ENCODE measurements around the gene ZNF414. TPM values are rescaled to one million over a fixed set of nuclear protein-coding genes. Genes with fewer than 3 reads are reported as not detected.

ZNF414 gene
- total RNA-seq, 1 experiment from 2014 or later: 22.4 TPM

- Histone ChIP-seq H3K9me2 (ENCODE audit: insufficient read depth) (no peaks in the 10 kb centered on the region), H3F3A (ENCODE audit: insufficient read depth, low read depth) (peaks cover 39% of the 10 kb centered on the region; the same call in 1 of the 2 replicates), H3K4me2 (no peak overlapping the region), H3K27me3 (ENCODE audit: insufficient read depth, low read depth) (no peaks in the 10 kb centered on the region), H3K9me3 (ENCODE audit: insufficient read depth, low read depth) (no peaks in the 10 kb centered on the region), H3K4me3 (no peak overlapping the region), H3K36me3 (ENCODE audit: low read depth) (peaks cover 28% of the 10 kb centered on the region), H3K4me1 (replicated peaks; ENCODE audit: insufficient read depth) (no peaks in the 10 kb centered on the region), H3K79me2 (ENCODE audit: low read depth) (peaks cover 18% of the 10 kb centered on the region), H4K20me1 (ENCODE audit: insufficient read depth) (peaks cover 51% of the 10 kb centered on the region), H2AFZ (no peak overlapping the region), H3K27ac (no peak overlapping the region)
- no peak for DNase-seq
- intact Hi-C loops (cut with micrococcal nuclease; ENCODE audit: unreplicated experiment): loop anchor here (10.0 kb wide), 1 partner anchor 74 kb away; the partner anchor contains the start of gene MARCHF2
- BruUV-seq (replicated peaks): no TSS peak
- CTCF ChIA-PET: no interaction called here
- TF ChIP-seq EZH2 (IDR thresholded peaks at IDR 0.05; ENCODE audit: low read depth) (no peak), CTCF (conservative IDR thresholded peaks at IDR 0.05) (no peak)
- POLR2A ChIA-PET (ENCODE audit: unreplicated experiment): no interaction called here
Measured at GRCh38 chr19:8488365-8488764, 25.6 kb downstream of the ZNF414 start.

- CTCF ChIA-PET: interaction anchor here (0.6 kb wide), 1 partner anchor 10 kb away, joined by 13 read pairs; no protein-coding TSS in a partner anchor
Measured at GRCh38 chr19:8487137-8487851, 26.7 kb downstream of the ZNF414 start.

GRCh38 chr19:8486661-8487136 is 27.3 kb downstream of the ZNF414 start:
- Histone ChIP-seq H3K36me3 (ENCODE audit: low read depth) (peaks cover 33% of the 10 kb centered on the region), H3F3A (ENCODE audit: insufficient read depth, low read depth) (peaks cover 36% of the 10 kb centered on the region; the same call in 1 of the 2 replicates), H3K27me3 (ENCODE audit: insufficient read depth, low read depth) (no peaks in the 10 kb centered on the region), H3K27ac (no peak overlapping the region), H3K4me1 (replicated peaks; ENCODE audit: insufficient read depth) (no peaks in the 10 kb centered on the region), H3K4me3 (no peak overlapping the region), H3K79me2 (ENCODE audit: low read depth) (peaks cover 33% of the 10 kb centered on the region), H3K4me2 (no peak overlapping the region), H4K20me1 (ENCODE audit: insufficient read depth) (peaks cover 67% of the 10 kb centered on the region), H3K9me3 (ENCODE audit: insufficient read depth, low read depth) (no peaks in the 10 kb centered on the region), H3K9me2 (ENCODE audit: insufficient read depth) (no peaks in the 10 kb centered on the region), H2AFZ (no peak overlapping the region)
- no peak for TF ChIP-seq EZH2 (IDR thresholded peaks at IDR 0.05; ENCODE audit: low read depth)
- no peak for TF ChIP-seq CTCF (conservative IDR thresholded peaks at IDR 0.05)
- BruUV-seq (replicated peaks): no TSS peak
- intact Hi-C loops (cut with micrococcal nuclease; ENCODE audit: unreplicated experiment): loop anchor here (10.0 kb wide), 1 partner anchor 72 kb away; the partner anchor contains the start of gene MARCHF2
- DNase-seq: no peak
- CTCF ChIA-PET: interaction anchor here (0.6 kb wide), 1 partner anchor 11 kb away, joined by 13 read pairs; no protein-coding TSS in a partner anchor
- POLR2A ChIA-PET (ENCODE audit: unreplicated experiment): no interaction called here

More at GRCh38 chr19:8487137-8487851, 26.7 kb downstream of the ZNF414 start:
- Histone ChIP-seq H3K4me3 (no peak overlapping the region), H3K4me1 (replicated peaks; ENCODE audit: insufficient read depth) (no peaks in the 10 kb centered on the region), H3K79me2 (ENCODE audit: low read depth) (peaks cover 28% of the 10 kb centered on the region), H3K27ac (no peak overlapping the region), H3F3A (ENCODE audit: insufficient read depth, low read depth) (peaks cover 35% of the 10 kb centered on the region; the same call in 1 of the 2 replicates), H2AFZ (no peak overlapping the region), H3K9me2 (ENCODE audit: insufficient read depth) (no peaks in the 10 kb centered on the region), H3K36me3 (ENCODE audit: low read depth) (peaks cover 33% of the 10 kb centered on the region), H3K9me3 (ENCODE audit: insufficient read depth, low read depth) (no peaks in the 10 kb centered on the region), H4K20me1 (ENCODE audit: insufficient read depth) (peaks cover 61% of the 10 kb centered on the region), H3K4me2 (no peak overlapping the region), H3K27me3 (ENCODE audit: insufficient read depth, low read depth) (no peaks in the 10 kb centered on the region)
- TF ChIP-seq EZH2 (IDR thresholded peaks at IDR 0.05; ENCODE audit: low read depth): no peak
- TF ChIP-seq CTCF (conservative IDR thresholded peaks at IDR 0.05): no peak
- intact Hi-C loops (cut with micrococcal nuclease; ENCODE audit: unreplicated experiment): loop anchor here (10.0 kb wide), 1 partner anchor 72 kb away; the partner anchor contains the start of gene MARCHF2
- POLR2A ChIA-PET (ENCODE audit: unreplicated experiment): no interaction called here
- no TSS peak for BruUV-seq (replicated peaks)
- no peak for DNase-seq
